HFFc6 (cell line): ENCODE measurements around the gene RPL15. TPM values are rescaled to one million over a fixed set of nuclear protein-coding genes. Genes with fewer than 3 reads are reported as not detected.
"Not testable (repeated sequence)": the region's sequence is repeated elsewhere in the genome, so short reads cannot be mapped to it uniquely, and the experiment has no call there.

Source experiments
- DNase-seq: peaks from one replicate; pipeline ENCODE4 v3.0.0-alpha.2; 2018
- H3K27ac Mint-ChIP-seq: 2 replicates; pipeline ENCODE4 v1.8.0; 2020; ENCODE audit warnings: mild to moderate bottlenecking, mixed read lengths
- H3K27me3 Mint-ChIP-seq: 2 replicates; pipeline ENCODE4 v1.8.0; 2021; ENCODE audit warnings: mild to moderate bottlenecking, moderate library complexity, mixed read lengths; ENCODE audit not compliant: insufficient read depth
- H3K36me3 Mint-ChIP-seq: 2 replicates; pipeline ENCODE4 v1.8.0; 2021; ENCODE audit warnings: low read depth, mixed read lengths
- H3K4me1 Mint-ChIP-seq: 2 replicates; pipeline ENCODE4 v1.8.0; 2020; ENCODE audit warnings: low read depth, mixed read lengths
- H3K4me3 Mint-ChIP-seq: 2 replicates; pipeline ENCODE4 v1.8.0; 2020; ENCODE audit warnings: mild to moderate bottlenecking, moderate library complexity, mixed read lengths
- H3K9me3 Mint-ChIP-seq: 2 replicates; pipeline ENCODE4 v1.8.0; 2020; ENCODE audit warnings: mild to moderate bottlenecking, mixed read lengths
- CTCF ChIP-seq: fragments of 200-600 bp; sonication (generic); IDR thresholded peaks from 2 replicates; pipeline ENCODE4 v1.5.0; 2021; ENCODE audit warnings: antibody characterized with exemption, mild to moderate bottlenecking
- total RNA-seq, 6 experiments: library from RNA; stranded (reverse); fragmentation: NEBNext Ultra II Directional; extraction: Animal tissue kit (Norgen Biotek cat#: 25700); gene quantifications; 2 replicates in 1 of 6; 3 replicates in 5 of 6; pipeline ENCODE4 v1.2.3, GENCODE V29; 2021

RPL15 gene
- total RNA-seq, 6 experiments from 2014 or later, result 1,680 to 2,112 (median 1,953) TPM

- peak overlapping the region; percentile 99 for H3K27ac Mint-ChIP-seq
- no peak for DNase-seq
- 0 out of 2 replicates have a peak, but pooled peaks cover 3% of the 10 kb centered on the region for H3K9me3 Mint-ChIP-seq
- H3K4me3 Mint-ChIP-seq, result peak overlapping the region; percentile 100
- H3K4me1 Mint-ChIP-seq, result peaks cover 53% of the 10 kb centered on the region
- H3K36me3 Mint-ChIP-seq, result peaks cover 43% of the 10 kb centered on the region
- TF ChIP-seq CTCF, result no peak
- H3K27me3 Mint-ChIP-seq, result peaks cover 5% of the 10 kb centered on the region
These were observed 613 bp upstream of the RPL15 start for GRCh38 chr3:23916152-23916885.

GRCh38 chr3:23917679-23918303 is 859 bp downstream of the RPL15 start:
- not testable (repeated sequence) for H3K9me3 Mint-ChIP-seq, H3K27me3 Mint-ChIP-seq
- Mint-ChIP-seq H3K27ac (peak overlapping the region; percentile 99), H3K4me1 (peaks cover 53% of the 10 kb centered on the region), H3K4me3 (peak overlapping the region; percentile 100), H3K36me3 (peaks cover 45% of the 10 kb centered on the region)
- peak; percentile 21 for DNase-seq

GRCh38 chr3:23918331-23918730 is 1.4 kb downstream of the RPL15 start:
- Mint-ChIP-seq H3K36me3 (peaks cover 45% of the 10 kb centered on the region), H3K27ac (peak overlapping the region; percentile 99), H3K4me3 (peak overlapping the region; percentile 100), H3K4me1 (peaks cover 51% of the 10 kb centered on the region)
- H3K27me3 Mint-ChIP-seq, DNase-seq, H3K9me3 Mint-ChIP-seq: not testable (repeated sequence)

GRCh38 chr3:23919628-23920027 is 2.7 kb downstream of the RPL15 start:
- H3K27me3 Mint-ChIP-seq, result peaks cover 5% of the 10 kb centered on the region
- H3K4me1 Mint-ChIP-seq, result peaks cover 47% of the 10 kb centered on the region
- H3K4me3 Mint-ChIP-seq, result peak overlapping the region; percentile 100
- no peak for TF ChIP-seq CTCF
- 0 out of 2 replicates have a peak, but pooled peaks cover 3% of the 10 kb centered on the region for H3K9me3 Mint-ChIP-seq
- no peak for DNase-seq
- H3K36me3 Mint-ChIP-seq, result peaks cover 45% of the 10 kb centered on the region
- H3K27ac Mint-ChIP-seq, result peak overlapping the region; percentile 25

- DNase-seq, result no peak
- H3K36me3 Mint-ChIP-seq, result peaks cover 45% of the 10 kb centered on the region
- no peak for TF ChIP-seq CTCF
- peaks cover 41% of the 10 kb centered on the region for H3K4me1 Mint-ChIP-seq
- H3K9me3 Mint-ChIP-seq, result 0 out of 2 replicates have a peak, but pooled peaks cover 3% of the 10 kb centered on the region
- H3K27ac Mint-ChIP-seq, result peak overlapping the region; percentile 25
- H3K4me3 Mint-ChIP-seq, result peak overlapping the region; percentile 100; the same call in 1 of the 2 replicates
- H3K27me3 Mint-ChIP-seq, result peaks cover 7% of the 10 kb centered on the region
These were observed 3.3 kb downstream of the RPL15 start for GRCh38 chr3:23920151-23920655.

- no peak for DNase-seq
- H3K27ac Mint-ChIP-seq, result peak overlapping the region; percentile 38
- H3K9me3 Mint-ChIP-seq, result 0 out of 2 replicates have a peak, but pooled peaks cover 3% of the 10 kb centered on the region
- peaks cover 7% of the 10 kb centered on the region for H3K27me3 Mint-ChIP-seq
- H3K4me3 Mint-ChIP-seq, result no peak overlapping the region
- H3K36me3 Mint-ChIP-seq, result peaks cover 45% of the 10 kb centered on the region
- peaks cover 33% of the 10 kb centered on the region for H3K4me1 Mint-ChIP-seq
- no peak for TF ChIP-seq CTCF
These were observed 4.2 kb downstream of the RPL15 start for GRCh38 chr3:23921052-23921511.
